LoVo (cell line): ENCODE results near the gene TXNRD3.

Source experiments
- DNase-seq: peaks from one replicate; pipeline ENCODE4 v3.0.0-alpha.2; 2016; ENCODE audit warnings: low spot score

The TXNRD3 gene

GRCh38 chr3:126672340-126672739 is 17.4 kb upstream of the TXNRD3 start:
- DNase-seq = no peak

- DNase-seq = no peak
Measured at GRCh38 chr3:126671521-126671920, 16.6 kb upstream of the TXNRD3 start.

GRCh38 chr3:126668450-126669401 is 13.8 kb upstream of the TXNRD3 start:
- no peak for DNase-seq

- DNase-seq = no peak
Measured at GRCh38 chr3:126667631-126668449, 12.9 kb upstream of the TXNRD3 start.

- DNase-seq = no peak
Measured at GRCh38 chr3:126666658-126667528, 12.0 kb upstream of the TXNRD3 start.

- DNase-seq = no peak
Measured at GRCh38 chr3:126665959-126666657, 11.2 kb upstream of the TXNRD3 start.

GRCh38 chr3:126665221-126665936 is 10.5 kb upstream of the TXNRD3 start:
- no peak for DNase-seq

GRCh38 chr3:126664591-126665214 is 9.8 kb upstream of the TXNRD3 start:
- DNase-seq = no peak

- no peak for DNase-seq
Measured at GRCh38 chr3:126663750-126664149, 8.8 kb upstream of the TXNRD3 start.

- no peak for DNase-seq
Measured at GRCh38 chr3:126663257-126663656, 8.3 kb upstream of the TXNRD3 start.

GRCh38 chr3:126661532-126662364 is 6.8 kb upstream of the TXNRD3 start:
- no peak for DNase-seq

- DNase-seq = peak; percentile 10
Measured at GRCh38 chr3:126659915-126660886, 5.3 kb upstream of the TXNRD3 start.

GRCh38 chr3:126658584-126658983 is 3.7 kb upstream of the TXNRD3 start:
- DNase-seq = no peak

GRCh38 chr3:126657901-126658300 is 3.0 kb upstream of the TXNRD3 start:
- no peak for DNase-seq

- no peak for DNase-seq
Measured at GRCh38 chr3:126656371-126657134, 1.6 kb upstream of the TXNRD3 start.

- no peak for DNase-seq
Measured at GRCh38 chr3:126655887-126656286, 963 bp upstream of the TXNRD3 start.

GRCh38 chr3:126649556-126650092 is 5.3 kb downstream of the TXNRD3 start:
- DNase-seq = no peak
